T47D (cell line): ENCODE data around the gene GJA10.
"Not testable (repeated sequence)": the region's sequence is repeated elsewhere in the genome, so short reads cannot be mapped to it uniquely, and the experiment has no call there.

Experiments
- DNase-seq, 2 experiments: peaks; one replicate each; pipeline versions ENCODE4 v3.0.0 to v3.0.0-alpha.2; 2011 to 2012; ENCODE audit warnings: low read depth in 1 of 2, low spot score in 1 of 2
- JUND ChIP-seq: IDR thresholded peaks from 2 replicates; pipeline ENCODE4 v1.6.1; 2012; ENCODE audit warnings: low read depth
- in situ Hi-C: cut with HindIII; loops from 2 replicates; pipeline ENCODE4 v1.10.0; 2016; ENCODE audit warnings: low sequenced_read_pairs, low pct_unique_long_range_greater_than_20kb

GJA10 gene

GRCh38 chr6:89894169-89894568, at the start of gene GJA10:
TSS of gene GJA10 (plus strand) at chr6:89894469. CDS start at chr6:89894469, 0 bp downstream.
- no peak for TF ChIP-seq JUND
- in situ Hi-C loops, result no loop called here
- no peak for DNase-seq

GRCh38 chr6:89847513-89847912, 46.8 kb upstream of the GJA10 start:
- in situ Hi-C loops, DNase-seq: not testable (repeated sequence)

GRCh38 chr6:89853068-89853467, 41.2 kb upstream of the GJA10 start:
- no peak for DNase-seq
- in situ Hi-C loops, result no loop called here
- no peak for TF ChIP-seq JUND

GRCh38 chr6:89858041-89858440, 36.2 kb upstream of the GJA10 start:
- no peak for DNase-seq

GRCh38 chr6:89859744-89860143, 34.5 kb upstream of the GJA10 start:
- in situ Hi-C loops, result no loop called here
- DNase-seq, result no peak
- no peak for TF ChIP-seq JUND

More at GRCh38 chr6:89858041-89858440, 36.2 kb upstream of the GJA10 start:
- TF ChIP-seq JUND, result no peak
- in situ Hi-C loops, result no loop called here

GRCh38 chr6:89862273-89862672, 32.0 kb upstream of the GJA10 start:
- TF ChIP-seq JUND, result no peak
- in situ Hi-C loops, result no loop called here
- no peak for DNase-seq

- in situ Hi-C loops, result no loop called here
- no peak for DNase-seq
- no peak for TF ChIP-seq JUND
These were observed 31.6 kb upstream of the GJA10 start for GRCh38 chr6:89862698-89863097.

- DNase-seq, result no peak
- no peak for TF ChIP-seq JUND
- in situ Hi-C loops, result no loop called here
These were observed 28.1 kb upstream of the GJA10 start for GRCh38 chr6:89866024-89866678.

GRCh38 chr6:89873721-89874120, 20.5 kb upstream of the GJA10 start:
- in situ Hi-C loops, result no loop called here
- DNase-seq, result no peak

GRCh38 chr6:89874438-89874837, 19.8 kb upstream of the GJA10 start:
- in situ Hi-C loops, result no loop called here
- no peak for DNase-seq
- no peak for TF ChIP-seq JUND

More at GRCh38 chr6:89873721-89874120, 20.5 kb upstream of the GJA10 start:
- no peak for TF ChIP-seq JUND

- in situ Hi-C loops, result no loop called here
- TF ChIP-seq JUND, result no peak
- no peak for DNase-seq
These were observed 7.7 kb upstream of the GJA10 start for GRCh38 chr6:89886378-89887120.

GRCh38 chr6:89887452-89888137, 6.7 kb upstream of the GJA10 start:
- DNase-seq, result no peak
- no peak for TF ChIP-seq JUND
- in situ Hi-C loops, result no loop called here

- TF ChIP-seq JUND, result no peak
- DNase-seq, result no peak
- in situ Hi-C loops, result no loop called here
These were observed 6.1 kb upstream of the GJA10 start for GRCh38 chr6:89888138-89888514.
